ENCODE results near the gene KLRD1. TPM values are rescaled to one million over a fixed set of nuclear protein-coding genes. Genes with fewer than 3 reads are reported as not detected.

KLRD1 gene
- polyA plus RNA-seq, 1 of the 3 experiments (the other 2 are of a cell fraction), result not detected

DNA sequence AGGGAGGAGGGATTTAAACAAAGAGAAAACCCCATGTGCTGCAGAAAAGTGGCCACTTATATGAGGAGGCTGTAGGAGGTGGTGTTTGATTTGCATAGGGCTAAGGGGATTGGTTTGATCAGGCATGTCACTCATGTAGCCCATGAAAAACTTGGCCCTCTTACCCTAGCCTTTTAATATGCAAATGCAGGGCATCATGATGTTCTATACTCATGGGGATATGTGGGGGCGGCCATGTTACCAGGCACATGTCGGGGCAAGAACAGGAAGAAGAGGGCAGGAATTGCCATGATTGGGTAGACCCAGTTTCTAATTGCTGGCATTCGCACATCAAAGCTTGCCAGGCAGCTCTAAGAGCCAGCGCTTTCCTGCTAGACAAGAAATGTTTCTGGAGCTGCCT lies 53.4 kb downstream of the KLRD1 start:
- Histone ChIP-seq H3K9me3 (no peaks in the 10 kb centered on the region), H4K20me1 (ENCODE audit: insufficient read depth) (no peaks in the 10 kb centered on the region), H3K4me3 (ENCODE audit: low read depth in 2 of 2, low read length in 1 of 2) (no peak overlapping the region), H3K9me2 (no peaks in the 10 kb centered on the region), H2AFZ (ENCODE audit: low read depth) (no peak overlapping the region), H3K79me2 (ENCODE audit: insufficient read depth) (no peaks in the 10 kb centered on the region), H3F3A (replicated peaks; ENCODE audit: insufficient read depth) (no peaks in the 10 kb centered on the region), H3K36me3 (replicated peaks in 1 of 2; ENCODE audit: control insufficient read depth in 1 of 2, insufficient read depth in 2 of 2, low read length in 1 of 2) (no peaks in the 10 kb centered on the region), H3K4me2 (no peak overlapping the region), H3K27me3 (ENCODE audit: insufficient read depth) (no peaks in the 10 kb centered on the region), H3K27ac (ENCODE audit: low read depth in 2 of 2, low read length in 1 of 2) (no peak overlapping the region), H3K9ac (no peak overlapping the region), H3K4me1 (ENCODE audit: control insufficient read depth in 1 of 2, insufficient read depth in 2 of 2, low read depth in 1 of 2, low read length in 1 of 2) (peaks cover 0 to 9% of the 10 kb centered on the region in 2 experiments; a peak in 1 of 4 replicates)
- DNase-seq, result no peak
- 60% methylated on average over 4 of the region's 4 CpGs for WGBS (ENCODE audit: low lambda C conversion rate)
- POLR2A ChIA-PET, result no interaction called here
- TF ChIP-seq JUND (IDR thresholded peaks at IDR 0.05) (no peak), SIN3A (IDR thresholded peaks at IDR 0.05; ENCODE audit: borderline replicate concordance, low read depth, low read length) (no peak), RXRA (IDR thresholded peaks at IDR 0.05; ENCODE audit: borderline replicate concordance, low read depth) (no peak), ELF1 (IDR thresholded peaks at IDR 0.05) (no peak), MXI1 (IDR thresholded peaks at IDR 0.05; ENCODE audit: low read depth, low read length) (no peak), GABPA (IDR thresholded peaks at IDR 0.05; ENCODE audit: low read depth) (no peak), MEF2A (IDR thresholded peaks at IDR 0.05; ENCODE audit: borderline replicate concordance, low read depth) (no peak), TAF1 (IDR thresholded peaks at IDR 0.05; ENCODE audit: borderline replicate concordance, low read depth, low read length) (no peak), RAD21 (IDR thresholded peaks at IDR 0.05; ENCODE audit: low read length) (no peak), EZH2phosphoT487 (IDR thresholded peaks at IDR 0.05; ENCODE audit: borderline replicate concordance, low read depth) (no peak), FOXM1 (IDR thresholded peaks at IDR 0.05; ENCODE audit: low read depth) (no peak), TEAD4 (IDR thresholded peaks at IDR 0.05; ENCODE audit: borderline replicate concordance, insufficient read depth) (no peak), RCOR1 (IDR thresholded peaks at IDR 0.05; ENCODE audit: low read length) (no peak)
- TF ChIP-seq, protein P1, sequence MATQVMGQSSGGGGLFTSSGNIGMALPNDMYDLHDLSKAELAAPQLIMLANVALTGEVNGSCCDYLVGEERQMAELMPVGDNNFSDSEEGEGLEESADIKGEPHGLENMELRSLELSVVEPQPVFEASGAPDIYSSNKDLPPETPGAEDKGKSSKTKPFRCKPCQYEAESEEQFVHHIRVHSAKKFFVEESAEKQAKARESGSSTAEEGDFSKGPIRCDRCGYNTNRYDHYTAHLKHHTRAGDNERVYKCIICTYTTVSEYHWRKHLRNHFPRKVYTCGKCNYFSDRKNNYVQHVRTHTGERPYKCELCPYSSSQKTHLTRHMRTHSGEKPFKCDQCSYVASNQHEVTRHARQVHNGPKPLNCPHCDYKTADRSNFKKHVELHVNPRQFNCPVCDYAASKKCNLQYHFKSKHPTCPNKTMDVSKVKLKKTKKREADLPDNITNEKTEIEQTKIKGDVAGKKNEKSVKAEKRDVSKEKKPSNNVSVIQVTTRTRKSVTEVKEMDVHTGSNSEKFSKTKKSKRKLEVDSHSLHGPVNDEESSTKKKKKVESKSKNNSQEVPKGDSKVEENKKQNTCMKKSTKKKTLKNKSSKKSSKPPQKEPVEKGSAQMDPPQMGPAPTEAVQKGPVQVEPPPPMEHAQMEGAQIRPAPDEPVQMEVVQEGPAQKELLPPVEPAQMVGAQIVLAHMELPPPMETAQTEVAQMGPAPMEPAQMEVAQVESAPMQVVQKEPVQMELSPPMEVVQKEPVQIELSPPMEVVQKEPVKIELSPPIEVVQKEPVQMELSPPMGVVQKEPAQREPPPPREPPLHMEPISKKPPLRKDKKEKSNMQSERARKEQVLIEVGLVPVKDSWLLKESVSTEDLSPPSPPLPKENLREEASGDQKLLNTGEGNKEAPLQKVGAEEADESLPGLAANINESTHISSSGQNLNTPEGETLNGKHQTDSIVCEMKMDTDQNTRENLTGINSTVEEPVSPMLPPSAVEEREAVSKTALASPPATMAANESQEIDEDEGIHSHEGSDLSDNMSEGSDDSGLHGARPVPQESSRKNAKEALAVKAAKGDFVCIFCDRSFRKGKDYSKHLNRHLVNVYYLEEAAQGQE (IDR thresholded peaks at IDR 0.05; ENCODE audit: low read depth, low read length), result no peak
- TF ChIP-seq, protein P2, sequence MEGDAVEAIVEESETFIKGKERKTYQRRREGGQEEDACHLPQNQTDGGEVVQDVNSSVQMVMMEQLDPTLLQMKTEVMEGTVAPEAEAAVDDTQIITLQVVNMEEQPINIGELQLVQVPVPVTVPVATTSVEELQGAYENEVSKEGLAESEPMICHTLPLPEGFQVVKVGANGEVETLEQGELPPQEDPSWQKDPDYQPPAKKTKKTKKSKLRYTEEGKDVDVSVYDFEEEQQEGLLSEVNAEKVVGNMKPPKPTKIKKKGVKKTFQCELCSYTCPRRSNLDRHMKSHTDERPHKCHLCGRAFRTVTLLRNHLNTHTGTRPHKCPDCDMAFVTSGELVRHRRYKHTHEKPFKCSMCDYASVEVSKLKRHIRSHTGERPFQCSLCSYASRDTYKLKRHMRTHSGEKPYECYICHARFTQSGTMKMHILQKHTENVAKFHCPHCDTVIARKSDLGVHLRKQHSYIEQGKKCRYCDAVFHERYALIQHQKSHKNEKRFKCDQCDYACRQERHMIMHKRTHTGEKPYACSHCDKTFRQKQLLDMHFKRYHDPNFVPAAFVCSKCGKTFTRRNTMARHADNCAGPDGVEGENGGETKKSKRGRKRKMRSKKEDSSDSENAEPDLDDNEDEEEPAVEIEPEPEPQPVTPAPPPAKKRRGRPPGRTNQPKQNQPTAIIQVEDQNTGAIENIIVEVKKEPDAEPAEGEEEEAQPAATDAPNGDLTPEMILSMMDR (IDR thresholded peaks at IDR 0.05), result no peak
- TF ChIP-seq, protein P3, sequence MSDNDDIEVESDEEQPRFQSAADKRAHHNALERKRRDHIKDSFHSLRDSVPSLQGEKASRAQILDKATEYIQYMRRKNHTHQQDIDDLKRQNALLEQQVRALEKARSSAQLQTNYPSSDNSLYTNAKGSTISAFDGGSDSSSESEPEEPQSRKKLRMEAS (IDR thresholded peaks at IDR 0.05; ENCODE audit: low read depth), result no peak
- CTCF ChIA-PET, result no interaction called here
